Breast epithelium (tissue), 4 donors: Measurements from ENCODE around the gene BTN2A1. TPM values are rescaled to one million over a fixed set of nuclear protein-coding genes. Genes with fewer than 3 reads are reported as not detected.
A peak's percentile ranks its signal among the peaks of the same experiment; 100 is the strongest.

Experiments used
- DNase-seq, 2 donors: peaks; one replicate each; pipeline ENCODE4 v3.0.0-alpha.2; 2019; ENCODE audit warnings: low spot score in 2 of 2
- H3K27ac ChIP-seq, 2 donors: fragments of 200-600 bp; sonication (generic) in 1 of 2; one replicate each; pipeline ENCODE4 v1.5.1; 2016 to 2019; ENCODE audit warnings: mild to moderate bottlenecking in 1 of 2
- H3K27me3 ChIP-seq, 2 donors: fragments of 200-600 bp; sonication (generic) in 1 of 2; one replicate each; pipeline versions ENCODE4 v1.5.1 to v1.6.0; 2017 to 2019; ENCODE audit warnings: control low read depth in 1 of 2, mild to moderate bottlenecking in 1 of 2
- H3K36me3 ChIP-seq: fragments of 200-600 bp; one replicate; pipeline ENCODE4 v1.5.1; 2019
- H3K4me1 ChIP-seq, 2 donors: fragments of 200-600 bp; sonication (generic); one replicate each; pipeline ENCODE4 v1.5.1; 2016 to 2019; ENCODE audit warnings: control low read depth in 1 of 2
- H3K4me3 ChIP-seq, 3 donors: fragments of 200-600 bp; sonication (generic); 1 replicate in 2 of 3; 2 replicates in 1 of 3; pipeline ENCODE4 v1.5.1; 2016 to 2019; ENCODE audit warnings: mild to moderate bottlenecking in 3 of 3, moderate library complexity in 2 of 3
- H3K9me3 ChIP-seq, 2 donors: fragments of 200-600 bp; sonication (generic) in 1 of 2; one replicate each; pipeline ENCODE4 v1.5.1; 2016 to 2019; ENCODE audit warnings: control low read depth in 1 of 2
- CTCF ChIP-seq, 3 donors: fragments of 450-650 bp; IDR thresholded peaks; one replicate each; pipeline ENCODE4 v1.5.1; 2016 to 2017; ENCODE audit warnings: antibody characterized with exemption in 3 of 3, mild to moderate bottlenecking in 3 of 3, moderate library complexity in 3 of 3
- POLR2A ChIP-seq: fragments of 450-650 bp; IDR thresholded peaks from one replicate; pipeline ENCODE4 v1.6.1; 2016; ENCODE audit warnings: antibody characterized with exemption, mild to moderate bottlenecking, moderate library complexity
- POLR2AphosphoS5 ChIP-seq, 3 donors: sonication (generic); formaldehyde crosslinking; IDR thresholded peaks; one replicate each; pipeline ENCODE4 v1.6.1; 2017; ENCODE audit warnings: antibody characterized with exemption in 3 of 3
- intact Hi-C: fragments of 100-400 bp; cut with DNase I; formaldehyde crosslinking; loops from one replicate; pipeline ENCODE4 v1.15.1; 2023; ENCODE audit warnings: low total_unique reads
- total RNA-seq, 3 donors: library from RNA; depleted of rRNA; stranded (reverse); fragments of >200 nt; gene quantifications; one replicate each; pipeline ENCODE4 v1.1.0, GENCODE V29; 2016

The BTN2A1 gene
- total RNA-seq, 3 donors from 2014 or later = 10.6 to 19.6 (median 14.1) TPM

GRCh38 chr6:26475823-26476729 is 18.3 kb downstream of the BTN2A1 start:
- DNase-seq = no peak
- H3K4me3 ChIP-seq = no peak overlapping the region
- H3K36me3 ChIP-seq = no peaks in the 10 kb centered on the region
- peak overlapping the region in 1 of 2 donors; percentile 92 for H3K27ac ChIP-seq
- H3K9me3 ChIP-seq = no peaks in the 10 kb centered on the region
- H3K27me3 ChIP-seq = no peaks in the 10 kb centered on the region
- TF ChIP-seq POLR2A = no peak
- TF ChIP-seq CTCF (IDR thresholded peaks at IDR 0.05) = no peak
- no peak for TF ChIP-seq POLR2AphosphoS5 (IDR thresholded peaks at IDR 0.05)
- intact Hi-C loops = no loop called here
- no peaks in the 10 kb centered on the region for H3K4me1 ChIP-seq

GRCh38 chr6:26476896-26477295 is 19.1 kb downstream of the BTN2A1 start:
- H3K27me3 ChIP-seq = no peaks in the 10 kb centered on the region
- H3K36me3 ChIP-seq = no peaks in the 10 kb centered on the region
- H3K9me3 ChIP-seq = no peaks in the 10 kb centered on the region
- intact Hi-C loops = no loop called here
- H3K27ac ChIP-seq = no peak overlapping the region
- no peak overlapping the region for H3K4me3 ChIP-seq
- no peaks in the 10 kb centered on the region for H3K4me1 ChIP-seq
- TF ChIP-seq POLR2A (no peak), CTCF (IDR thresholded peaks at IDR 0.05) (no peak), POLR2AphosphoS5 (IDR thresholded peaks at IDR 0.05) (no peak)
- no peak for DNase-seq

GRCh38 chr6:26477426-26477825 is 19.7 kb downstream of the BTN2A1 start:
- DNase-seq = no peak
- Histone ChIP-seq H3K27me3 (no peaks in the 10 kb centered on the region), H3K27ac (no peak overlapping the region), H3K36me3 (no peaks in the 10 kb centered on the region), H3K9me3 (no peaks in the 10 kb centered on the region), H3K4me3 (no peak overlapping the region), H3K4me1 (no peaks in the 10 kb centered on the region)
- TF ChIP-seq CTCF (IDR thresholded peaks at IDR 0.05) (no peak), POLR2A (no peak), POLR2AphosphoS5 (IDR thresholded peaks at IDR 0.05) (no peak)
- intact Hi-C loops = no loop called here

- no peak for TF ChIP-seq POLR2A
- TF ChIP-seq POLR2AphosphoS5 (IDR thresholded peaks at IDR 0.05) = no peak
- TF ChIP-seq CTCF (IDR thresholded peaks at IDR 0.05) = no peak
- Histone ChIP-seq H3K4me1 (no peaks in the 10 kb centered on the region), H3K4me3 (no peak overlapping the region), H3K27ac (no peak overlapping the region), H3K36me3 (no peaks in the 10 kb centered on the region), H3K9me3 (no peaks in the 10 kb centered on the region), H3K27me3 (no peaks in the 10 kb centered on the region)
- no peak for DNase-seq
- intact Hi-C loops = no loop called here
These were observed 20.6 kb downstream of the BTN2A1 start for GRCh38 chr6:26478100-26478984.

- no peaks in the 10 kb centered on the region for H3K27me3 ChIP-seq
- intact Hi-C loops = no loop called here
- no peak overlapping the region for H3K27ac ChIP-seq
- no peaks in the 10 kb centered on the region for H3K9me3 ChIP-seq
- H3K4me3 ChIP-seq = no peak overlapping the region
- TF ChIP-seq POLR2A = no peak
- no peak for TF ChIP-seq CTCF (IDR thresholded peaks at IDR 0.05)
- no peak for TF ChIP-seq POLR2AphosphoS5 (IDR thresholded peaks at IDR 0.05)
- no peaks in the 10 kb centered on the region for H3K36me3 ChIP-seq
- DNase-seq = no peak
- H3K4me1 ChIP-seq = no peaks in the 10 kb centered on the region
These were observed 21.2 kb downstream of the BTN2A1 start for GRCh38 chr6:26478985-26479278.
